ENCODE measurements around the gene KIF5C.
A peak's percentile ranks its signal among the peaks of the same experiment; 100 is the strongest.

KIF5C gene

DNA sequence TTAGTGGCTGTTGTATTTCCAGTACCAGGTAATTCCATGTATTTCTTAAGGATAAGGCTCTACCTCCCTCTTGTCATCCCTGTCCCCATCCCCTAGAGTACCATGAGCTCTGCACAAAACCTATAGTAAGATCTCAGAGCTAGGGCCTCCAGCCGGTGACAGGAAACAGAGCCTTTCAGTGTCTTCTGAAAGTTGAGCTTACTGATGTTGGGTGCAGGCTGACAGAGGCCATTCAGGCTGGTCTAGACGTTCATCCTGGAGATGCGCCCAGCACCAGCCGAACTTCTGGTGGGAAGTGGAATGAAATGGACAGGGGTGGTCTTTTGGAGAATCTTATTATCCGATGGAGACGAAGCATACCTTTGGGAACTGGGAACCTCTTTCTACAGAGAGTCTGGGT, 146.7 kb downstream of the KIF5C start:
- DNase-seq = no peak

DNA sequence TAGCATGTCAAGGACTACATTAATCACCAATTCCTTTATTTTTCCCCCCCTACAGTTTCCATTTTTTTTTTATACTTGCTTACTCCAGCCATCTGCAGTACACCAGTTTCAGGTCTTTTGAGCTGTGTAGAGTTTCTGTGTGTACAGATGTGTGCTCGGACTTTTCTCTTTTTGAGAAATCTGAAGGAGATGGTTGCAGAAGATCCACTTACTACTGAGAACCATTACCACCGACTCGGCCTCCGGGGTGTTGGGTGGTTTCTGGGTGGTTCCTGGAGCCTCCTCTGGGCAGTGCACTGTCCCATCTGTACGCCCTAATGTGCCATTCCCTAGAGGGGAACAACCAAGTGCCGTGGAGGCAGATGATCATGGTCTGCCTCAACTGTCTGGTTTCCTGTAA, 148.1 kb downstream of the KIF5C start:
- DNase-seq = no peak

DNA sequence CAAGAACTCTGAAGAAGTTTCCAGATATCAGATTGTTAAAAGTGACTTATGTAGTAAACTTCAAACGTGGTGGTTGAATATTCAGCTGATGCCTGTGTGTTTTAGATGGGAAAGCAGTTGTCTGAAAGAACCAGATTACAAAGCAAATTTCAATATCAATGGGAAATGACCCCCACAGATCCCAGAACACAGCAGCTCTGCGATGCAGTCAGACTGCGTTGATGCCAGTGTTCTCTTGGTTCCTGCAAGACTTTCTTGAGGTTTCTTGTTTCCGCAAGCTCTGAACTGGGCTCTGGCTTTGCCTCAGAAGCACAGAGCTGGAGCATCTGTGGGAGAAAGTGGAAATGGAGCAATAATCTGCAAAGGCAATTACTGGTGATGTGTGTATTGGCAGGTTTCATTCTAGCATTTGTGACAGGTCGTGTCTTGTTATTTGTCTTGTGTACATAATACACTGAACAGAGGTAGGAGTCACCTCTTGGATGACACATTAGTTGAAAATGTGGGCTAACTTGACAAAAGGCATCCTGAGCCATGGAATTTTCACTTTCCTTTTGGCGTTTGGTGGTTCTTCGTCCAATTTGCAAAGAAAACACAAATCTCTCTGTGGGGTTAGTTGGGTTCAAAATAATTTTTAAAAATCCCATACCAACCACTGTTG, 152.7 kb downstream of the KIF5C start:
- peak; percentile 8 for DNase-seq

DNA sequence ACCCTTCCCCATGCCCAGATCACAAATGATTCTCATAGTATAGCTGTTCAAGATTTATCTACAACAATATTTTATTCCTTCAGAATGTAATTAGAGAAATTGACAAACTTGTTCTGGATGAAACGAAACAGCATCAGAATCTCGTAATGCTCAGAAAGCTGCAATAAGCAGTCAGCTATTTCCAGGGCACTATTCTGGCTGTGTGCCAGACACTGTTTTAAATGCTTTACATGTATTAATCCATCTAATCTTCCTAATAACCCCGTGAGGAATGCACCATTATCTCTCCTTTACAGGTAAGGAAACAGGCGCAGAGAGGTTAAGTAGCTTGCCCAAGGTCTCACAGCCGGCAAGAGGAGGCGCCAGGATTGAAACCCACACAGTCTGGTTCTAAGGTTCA, 153.3 kb downstream of the KIF5C start:
- DNase-seq = peak; percentile 6

DNA sequence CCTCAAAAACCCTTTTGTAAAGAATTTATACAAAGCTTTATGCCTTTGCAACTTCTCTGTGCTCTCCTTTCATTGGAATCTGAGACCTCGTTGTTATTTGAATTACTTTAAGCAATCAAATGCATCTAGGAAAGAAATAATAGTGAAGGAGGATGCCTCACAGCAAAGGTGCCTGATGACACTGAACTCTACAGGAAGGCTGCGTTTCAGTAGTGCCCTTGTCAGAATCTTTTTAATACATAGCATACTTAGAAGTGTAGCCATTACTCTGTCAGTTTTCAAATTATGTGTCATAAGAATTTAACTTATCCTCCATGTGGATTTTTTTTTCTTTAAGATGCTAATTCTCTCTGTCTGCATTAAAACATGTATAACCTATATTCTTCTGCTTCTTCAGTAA, 153.9 kb downstream of the KIF5C start:
- DNase-seq = no peak

DNA sequence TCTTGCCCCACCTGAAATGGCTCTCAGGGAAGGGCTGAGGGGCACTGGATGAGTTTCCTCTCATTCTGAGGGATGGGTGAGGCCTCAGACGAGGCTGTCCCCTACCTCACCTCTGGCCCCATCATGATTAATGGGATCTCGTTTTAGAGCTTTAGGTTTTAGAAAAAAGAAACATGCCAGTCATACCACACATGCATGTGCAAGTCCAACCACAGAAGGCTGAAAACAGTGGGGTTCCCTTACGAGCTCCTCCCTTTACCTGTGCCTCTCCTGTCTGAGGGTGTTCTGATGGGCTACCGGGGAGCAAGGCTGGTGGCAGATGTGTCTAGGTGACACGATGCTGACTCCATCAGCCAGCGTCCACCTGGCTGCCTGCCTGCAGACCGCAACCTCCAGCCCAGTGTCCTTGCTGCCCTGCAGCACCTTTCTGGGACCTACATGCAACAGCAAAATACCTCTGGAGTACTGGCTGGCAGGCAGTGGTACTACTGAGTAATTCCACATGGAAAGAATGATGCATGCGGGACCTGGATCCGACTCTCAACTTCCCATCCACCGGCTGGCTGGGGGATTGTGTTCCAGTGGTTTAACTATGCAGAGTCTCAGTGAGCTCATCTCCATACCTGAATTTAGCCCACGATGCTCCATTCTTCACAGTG, 154.4 kb downstream of the KIF5C start:
- DNase-seq = no peak

DNA sequence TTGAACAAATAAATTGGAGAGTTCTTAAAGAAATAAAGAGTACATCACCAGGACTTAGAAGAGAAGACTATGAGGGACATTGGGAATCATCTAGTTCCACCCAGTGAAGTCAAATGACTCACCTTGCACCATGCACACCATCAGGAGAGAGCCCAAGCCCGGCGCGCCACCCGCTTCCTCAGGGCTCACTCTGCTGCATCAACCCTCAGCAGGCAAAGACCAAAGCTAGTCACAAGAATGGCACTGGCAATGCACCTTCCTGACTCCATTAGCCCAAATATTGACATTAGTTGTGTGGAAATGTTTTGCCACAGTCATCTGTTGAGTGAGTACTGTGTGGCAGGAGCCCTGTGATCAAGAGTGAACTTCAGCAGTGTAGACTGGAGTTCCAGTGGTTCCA, 156.4 kb downstream of the KIF5C start:
- DNase-seq = no peak

DNA sequence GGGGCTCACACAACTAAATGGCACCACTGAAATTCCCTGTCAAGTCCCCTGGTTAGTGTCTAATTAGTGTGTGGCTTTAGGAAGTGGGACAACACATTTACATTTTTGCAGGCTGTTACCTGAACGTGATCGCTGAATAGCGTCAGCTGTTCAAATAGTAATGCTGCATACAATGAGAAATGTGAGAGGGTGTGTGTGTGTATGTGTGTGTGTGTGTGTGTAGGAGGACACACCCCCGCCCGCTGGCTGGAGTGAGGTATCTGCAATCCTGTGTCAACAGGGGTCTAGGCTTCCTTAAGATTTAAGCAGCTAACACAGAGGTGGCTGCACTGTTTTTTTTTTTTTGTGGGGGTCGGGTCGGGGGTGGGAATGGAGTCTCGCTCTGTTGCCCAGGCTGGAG, 158.7 kb downstream of the KIF5C start:
- peak; percentile 84 for DNase-seq

DNA sequence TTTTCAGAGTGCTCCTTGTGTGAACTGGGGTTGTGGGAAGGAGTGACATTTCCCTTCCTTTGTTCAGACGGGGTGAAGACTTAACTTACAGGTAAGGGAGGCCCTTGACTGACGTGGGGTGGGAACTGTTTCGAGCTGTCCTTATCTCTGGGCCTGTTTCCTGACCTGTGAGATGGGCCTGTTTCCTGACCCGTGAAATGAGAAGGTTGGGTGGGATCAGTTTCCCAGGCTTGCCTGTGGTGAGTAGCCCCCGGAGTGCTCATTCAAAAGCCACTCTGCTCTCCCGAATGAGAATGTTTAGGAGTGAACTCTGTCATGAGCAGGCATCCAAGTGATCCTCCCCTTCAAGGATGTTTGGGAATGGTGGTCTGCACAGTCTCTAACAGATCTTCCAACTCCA, 159.4 kb downstream of the KIF5C start:
- DNase-seq = no peak

DNA sequence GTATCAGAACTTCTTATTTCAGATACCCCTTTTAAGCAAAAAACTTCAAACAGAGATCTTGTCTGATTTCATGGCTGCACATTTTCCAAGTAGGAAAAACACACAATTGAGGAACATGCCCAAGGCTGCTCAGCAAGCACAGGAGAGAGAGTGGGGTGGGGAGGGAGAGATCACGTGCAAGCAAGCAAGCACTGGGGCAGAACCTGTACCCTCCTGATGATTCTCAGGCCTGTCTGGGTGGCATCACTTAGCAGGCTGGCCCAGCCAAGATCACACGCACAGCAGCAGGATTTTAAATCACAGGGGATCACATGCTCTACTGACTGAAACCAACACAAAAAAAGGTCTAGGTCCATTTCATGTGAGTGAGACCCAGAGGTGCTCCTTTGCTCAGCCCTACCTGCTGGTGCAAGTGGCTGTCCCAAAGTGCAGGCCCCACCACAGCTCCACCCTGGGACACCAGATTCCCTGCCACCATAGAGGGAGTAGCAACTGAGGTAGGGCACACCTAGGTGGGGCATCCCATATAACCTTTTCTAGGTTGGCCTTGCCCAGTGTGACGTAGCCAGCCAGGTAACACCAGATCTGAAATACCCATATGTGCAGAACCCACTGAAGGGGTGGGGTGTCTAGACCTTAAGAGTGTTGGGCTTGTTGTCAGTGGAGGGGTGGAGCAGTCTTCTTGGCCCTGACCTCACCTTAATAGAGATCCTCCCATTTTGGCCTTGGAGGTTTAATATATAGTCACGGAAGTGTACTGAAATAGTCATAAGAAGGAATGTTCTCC, 161.7 kb downstream of the KIF5C start:
- no peak for DNase-seq

DNA sequence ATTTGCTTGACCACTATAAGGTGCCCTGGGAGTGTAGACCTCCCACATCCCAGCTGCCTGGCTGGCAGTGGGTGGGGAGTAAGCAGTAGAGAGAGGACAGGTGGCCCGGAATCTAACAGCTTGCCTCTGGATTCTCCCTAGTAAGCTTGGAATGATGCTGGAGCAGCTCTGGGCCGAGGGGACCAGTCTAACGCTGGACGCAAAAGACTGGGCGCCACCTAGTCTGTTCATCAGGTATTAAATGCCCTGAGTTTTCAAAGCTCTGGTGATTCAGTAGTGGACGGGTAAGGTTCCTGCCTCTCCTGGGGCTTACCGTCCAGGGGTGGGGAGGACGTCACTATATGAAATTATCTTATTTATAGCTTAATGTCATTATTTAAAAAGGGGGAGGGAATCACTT, 162.8 kb downstream of the KIF5C start:
- DNase-seq = peak; percentile 50

DNA sequence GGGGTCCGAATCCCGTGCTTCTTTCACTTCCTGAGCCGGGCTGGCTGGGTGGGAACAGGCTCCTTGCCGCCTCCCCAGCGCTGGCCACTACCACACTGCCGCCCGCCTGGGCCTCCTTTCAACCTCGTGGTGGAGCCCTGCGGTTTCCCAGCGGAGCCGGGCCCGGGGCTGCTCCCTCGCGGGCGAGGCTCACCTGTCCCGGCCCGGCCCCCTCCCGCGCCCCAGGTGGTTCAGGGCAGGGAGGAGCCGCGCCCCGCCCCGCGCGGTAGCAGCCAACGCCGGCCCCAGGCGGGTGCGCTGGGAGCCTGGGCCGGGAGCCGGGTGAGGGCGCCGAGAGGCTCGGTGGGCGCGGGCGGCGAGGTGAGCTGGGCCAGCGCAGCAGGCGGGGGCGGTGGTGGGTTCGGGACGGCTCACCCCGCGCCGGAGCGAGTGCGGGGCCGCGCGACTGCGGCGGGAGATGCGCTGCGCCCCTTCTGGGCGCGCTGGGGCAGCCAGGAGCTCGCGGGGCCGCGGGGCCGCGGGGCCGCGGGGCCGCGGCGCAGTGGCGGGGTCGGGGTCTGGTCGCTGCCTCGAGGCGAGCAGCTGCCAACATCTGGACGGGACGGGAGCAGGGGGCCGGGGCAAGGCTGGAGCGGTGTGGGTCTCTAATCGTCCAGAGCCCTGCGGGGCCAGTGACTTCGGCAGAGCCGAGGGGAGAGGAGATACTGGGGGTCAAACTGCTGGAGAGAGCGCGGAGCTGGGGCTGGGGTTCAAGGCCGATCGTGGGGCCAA, 163.6 kb downstream of the KIF5C start, which contains the start of gene LYPD6B:
Gene LYPD6B (plus strand): TSS at position 258 of the 771 bp plus-strand sequence. CDS start 92,250 bp downstream, outside the sequence.
- peak; percentile 81 for DNase-seq

DNA sequence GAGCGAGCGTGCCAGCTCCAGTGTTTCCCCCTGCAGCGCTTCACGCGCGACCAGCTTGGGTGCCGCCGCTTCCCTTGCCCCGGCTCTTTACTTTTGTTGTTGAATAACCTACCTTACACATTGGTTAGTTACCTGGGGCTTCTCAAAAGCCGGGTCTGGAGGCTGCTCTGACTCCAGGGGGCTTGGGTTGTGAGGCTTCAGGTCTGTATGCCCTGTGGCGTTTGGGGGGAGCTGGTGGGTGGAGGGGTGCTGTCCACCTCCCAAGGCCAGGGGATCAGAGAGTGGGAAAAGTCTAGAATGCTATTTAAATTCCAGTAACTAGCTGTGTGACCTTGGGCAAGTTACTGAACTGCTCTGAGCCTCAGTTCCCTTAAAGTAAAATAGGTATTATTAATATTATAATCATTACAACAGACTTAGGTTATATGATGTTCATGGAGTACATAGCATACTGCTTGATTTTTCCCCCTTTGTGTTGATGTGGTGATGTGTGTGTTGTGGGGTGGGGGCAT, 164.2 kb downstream of the KIF5C start:
- DNase-seq = no peak

DNA sequence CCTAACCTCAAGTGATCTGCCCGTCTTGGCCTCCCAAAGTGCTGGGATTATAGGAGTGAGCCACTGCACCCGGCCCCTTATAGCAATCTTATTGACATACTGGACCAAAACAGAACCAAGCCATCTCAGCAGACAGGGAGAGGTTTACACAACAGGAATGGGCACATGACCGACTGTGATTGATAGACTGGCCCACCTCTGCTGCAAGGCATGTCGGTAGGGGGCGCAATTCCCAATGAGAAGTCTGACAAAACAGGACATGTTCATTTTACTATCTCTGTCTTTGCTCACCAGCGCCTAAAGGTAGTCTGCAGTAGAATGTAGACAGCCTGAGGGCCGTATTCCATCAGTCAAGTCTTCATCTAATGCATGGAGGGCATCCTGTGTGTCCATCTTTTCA, 165.4 kb downstream of the KIF5C start:
- DNase-seq = peak; percentile 59

DNA sequence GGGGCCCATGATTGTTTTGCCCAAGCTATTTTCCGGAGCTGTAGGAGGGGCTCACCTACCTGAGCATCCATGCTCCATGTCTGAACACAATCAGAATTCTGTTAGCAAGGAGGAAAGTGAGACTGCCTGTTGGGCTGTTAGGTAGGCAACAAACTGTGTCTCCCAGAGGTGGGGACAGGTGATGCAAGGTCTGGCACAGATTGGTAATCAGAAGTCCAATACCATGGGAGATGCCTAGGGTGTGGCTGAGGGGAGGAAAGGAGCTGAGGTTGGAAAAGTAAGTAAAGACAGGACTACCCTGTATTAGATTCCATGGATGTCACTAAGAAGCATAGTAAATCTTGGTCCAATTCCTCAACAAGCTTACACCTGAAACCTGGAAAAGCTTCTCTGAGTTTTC, 166.5 kb downstream of the KIF5C start:
- no peak for DNase-seq

DNA sequence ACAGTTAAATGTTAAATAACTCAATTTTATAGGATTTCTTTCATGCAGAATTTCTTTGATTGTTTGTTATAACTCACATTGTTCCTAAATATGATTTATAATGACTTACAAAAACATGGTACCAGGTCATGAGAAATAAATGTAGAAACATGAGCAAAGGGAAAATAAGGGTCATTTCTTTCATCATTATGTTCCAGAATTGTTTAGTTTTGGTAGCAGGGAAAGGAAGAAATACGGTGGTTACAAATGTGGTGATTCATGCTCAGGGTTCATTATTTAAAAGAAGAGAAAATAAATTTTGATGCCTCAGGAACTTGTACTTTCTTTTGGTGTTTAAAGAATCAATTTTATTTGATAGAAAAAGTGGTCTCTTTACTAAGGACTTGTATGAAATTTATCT, 167.9 kb downstream of the KIF5C start:
- DNase-seq = no peak

DNA sequence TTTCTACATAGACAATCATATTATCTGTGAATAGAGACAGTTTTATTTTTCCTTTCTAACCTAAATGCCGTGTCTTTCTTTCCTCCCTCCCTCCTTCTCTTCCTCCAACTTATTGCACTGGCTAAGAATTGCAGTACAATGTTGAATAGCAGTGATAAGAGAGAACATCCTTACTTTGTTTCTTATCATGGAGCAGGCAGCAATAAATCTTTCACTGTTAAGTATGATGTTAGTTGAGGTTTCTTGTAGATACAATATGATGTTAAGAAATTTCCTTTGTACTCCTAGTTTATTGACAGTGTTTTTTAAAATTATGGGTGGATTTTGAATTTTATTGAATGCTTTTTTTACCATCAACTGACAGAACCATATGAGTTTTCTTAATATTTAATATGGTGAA, 169.5 kb downstream of the KIF5C start:
- DNase-seq = no peak

DNA sequence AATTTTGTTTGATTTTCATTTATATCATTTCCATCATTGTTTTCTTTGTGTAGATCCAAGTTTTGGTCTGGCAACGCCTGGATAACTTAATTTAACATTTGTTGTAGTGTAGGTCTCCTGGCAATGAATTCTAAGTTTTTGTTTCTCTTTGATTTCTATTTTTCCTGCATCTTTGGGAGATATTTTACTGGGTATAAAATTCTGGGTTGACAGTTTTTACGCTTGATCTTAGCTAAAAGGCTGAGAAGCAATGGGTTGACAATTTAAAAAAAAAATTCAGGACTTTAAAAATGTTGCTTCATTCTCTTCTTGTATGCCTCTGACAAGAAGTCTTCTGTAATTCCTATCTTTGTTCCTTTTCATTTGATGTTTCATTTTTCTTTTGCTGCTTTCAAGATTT, 172.1 kb downstream of the KIF5C start:
- no peak for DNase-seq

DNA sequence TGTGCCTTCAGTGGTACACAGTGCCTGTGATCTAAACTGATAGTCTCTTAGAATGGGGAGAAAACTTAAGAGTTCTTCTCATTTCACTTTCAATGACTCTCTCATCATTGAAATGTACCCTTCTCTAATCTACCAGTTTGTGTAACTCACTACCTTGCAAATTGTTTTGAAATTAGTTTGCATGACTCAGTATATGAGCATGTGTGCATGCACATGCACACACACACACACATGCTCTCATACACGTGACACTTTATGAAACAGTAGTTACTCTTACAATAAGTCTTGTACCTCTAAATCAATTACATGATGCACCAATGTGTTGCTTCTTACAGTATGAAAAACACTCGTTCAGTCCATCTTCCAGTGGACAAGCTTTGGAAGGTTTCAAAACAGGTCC, 174.1 kb downstream of the KIF5C start:
- no peak for DNase-seq

DNA sequence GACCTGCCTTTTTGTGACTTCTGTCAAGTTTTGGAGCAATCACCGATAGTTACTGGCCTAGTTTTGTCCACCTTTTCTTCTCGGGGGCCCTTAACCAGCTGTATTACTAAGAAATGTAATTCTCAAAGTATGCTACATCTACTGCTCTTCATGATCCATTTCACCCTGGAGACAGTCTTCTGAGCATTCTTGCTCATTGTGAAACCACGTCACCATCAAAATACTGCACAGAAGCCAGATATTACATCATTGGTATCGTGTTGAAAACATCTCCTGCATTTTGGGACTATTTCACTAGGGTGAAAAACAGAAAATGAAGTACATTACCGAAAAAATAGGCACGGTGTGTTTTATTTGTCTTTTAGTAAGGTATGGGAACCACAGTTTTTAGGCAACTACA, 175.2 kb downstream of the KIF5C start:
- DNase-seq = no peak

DNA sequence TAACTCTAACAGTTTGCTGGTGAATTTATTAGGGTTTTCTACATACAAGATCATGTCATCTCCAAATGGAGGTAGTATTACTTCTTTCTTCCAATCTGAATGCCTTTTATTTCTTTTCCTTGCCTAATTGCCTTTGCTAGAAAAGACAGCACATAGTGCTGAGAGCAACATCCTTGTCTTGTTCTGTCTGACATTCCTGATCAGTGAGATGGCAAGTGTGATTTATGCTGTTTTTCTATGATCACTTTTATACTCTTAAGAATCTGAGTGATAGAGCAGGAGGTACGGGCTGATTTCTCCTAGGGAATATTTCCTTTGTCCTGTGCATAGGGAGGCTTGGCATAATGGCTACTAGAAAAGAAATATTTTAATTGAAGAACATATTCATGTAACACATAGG, 180.7 kb downstream of the KIF5C start:
- DNase-seq = no peak

DNA sequence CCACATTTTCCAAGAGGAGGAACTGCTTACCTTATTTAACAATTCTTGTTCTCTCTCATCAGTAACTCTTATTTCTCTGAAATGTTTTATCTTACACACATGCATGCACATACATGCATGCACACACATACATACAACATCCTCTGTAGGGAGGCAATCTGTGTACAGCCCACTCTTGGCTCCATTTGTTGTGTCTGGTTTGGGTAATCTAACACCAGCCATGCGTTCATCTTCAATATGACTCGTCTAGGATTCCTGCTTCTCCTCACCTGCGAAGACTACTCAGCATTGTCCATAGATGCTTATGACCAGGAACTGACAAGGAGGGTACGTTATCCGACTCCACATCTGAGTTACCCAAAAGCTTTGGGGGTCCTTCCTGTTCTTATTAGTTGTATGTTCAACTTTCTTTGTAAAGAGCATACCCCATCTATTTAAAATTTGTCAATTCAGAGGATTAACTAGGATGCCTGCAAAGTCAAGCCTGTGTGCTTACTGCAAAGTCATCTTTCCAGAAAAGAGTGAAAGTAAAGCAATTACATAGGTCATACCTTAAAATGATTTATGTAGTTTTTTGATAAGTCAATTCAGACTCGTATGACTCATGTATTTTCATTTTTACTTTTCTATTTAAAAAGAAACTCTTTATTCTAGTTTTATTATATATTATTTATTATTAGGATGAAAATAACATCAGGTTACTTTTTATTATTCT, 181.7 kb downstream of the KIF5C start:
- DNase-seq = no peak
